ENCODE results near the gene IP6K3. TPM values are rescaled to one million over a fixed set of nuclear protein-coding genes. Genes with fewer than 3 reads are reported as not detected.

Gene IP6K3
- total RNA-seq, 1 donor: under 0.01 TPM

- no peak for TF ChIP-seq CTCF (IDR thresholded peaks at IDR 0.05; ENCODE audit: extremely low read depth, low read depth, low read length)
- H3K4me3 ChIP-seq (ENCODE audit: insufficient read depth, low read length): no peak overlapping the region
- H4K20me1 ChIP-seq (ENCODE audit: insufficient read depth, low read length): no peaks in the 10 kb centered on the region
- H3K4me1 ChIP-seq (ENCODE audit: insufficient read depth, low read length): peaks cover 8% of the 10 kb centered on the region
- no peak overlapping the region for H3K27ac ChIP-seq (ENCODE audit: low read depth, low read length)
- no peaks in the 10 kb centered on the region for H3K9me3 ChIP-seq (ENCODE audit: low read depth, low read length)
- H3K36me3 ChIP-seq (ENCODE audit: insufficient read depth, low read length): no peaks in the 10 kb centered on the region
- H3K27me3 ChIP-seq (ENCODE audit: insufficient read depth, low read length): peaks cover 10% of the 10 kb centered on the region
- H2AFZ ChIP-seq (ENCODE audit: low read length): no peak overlapping the region
- DNase-seq (ENCODE audit: insufficient read length, low spot score, missing footprints): no peak
- no peak overlapping the region for H3K4me2 ChIP-seq (ENCODE audit: insufficient read depth, low read length)
- H3K79me2 ChIP-seq (ENCODE audit: insufficient read depth, low read length): no peaks in the 10 kb centered on the region
Observed at GRCh38 chr6:33716379-33716778, 30.3 kb downstream of the IP6K3 start.

- Histone ChIP-seq H3K4me3 (ENCODE audit: insufficient read depth, low read length) (no peak overlapping the region), H3K27ac (ENCODE audit: low read depth, low read length) (no peak overlapping the region), H3K27me3 (ENCODE audit: insufficient read depth, low read length) (peaks cover 3% of the 10 kb centered on the region), H3K9me3 (ENCODE audit: low read depth, low read length) (no peaks in the 10 kb centered on the region), H3K79me2 (ENCODE audit: insufficient read depth, low read length) (peaks cover 17% of the 10 kb centered on the region), H2AFZ (ENCODE audit: low read length) (no peak overlapping the region), H4K20me1 (ENCODE audit: insufficient read depth, low read length) (peaks cover 4% of the 10 kb centered on the region), H3K4me1 (ENCODE audit: insufficient read depth, low read length) (peaks cover 24% of the 10 kb centered on the region), H3K36me3 (ENCODE audit: insufficient read depth, low read length) (peaks cover 3% of the 10 kb centered on the region), H3K4me2 (ENCODE audit: insufficient read depth, low read length) (no peak overlapping the region)
- no peak for DNase-seq (ENCODE audit: insufficient read length, low spot score, missing footprints)
- no peak for TF ChIP-seq CTCF (IDR thresholded peaks at IDR 0.05; ENCODE audit: extremely low read depth, low read depth, low read length)
Observed at GRCh38 chr6:33714385-33715040, 32.2 kb downstream of the IP6K3 start.

- H3K4me1 ChIP-seq (ENCODE audit: insufficient read depth, low read length): peaks cover 24% of the 10 kb centered on the region
- H3K27me3 ChIP-seq (ENCODE audit: insufficient read depth, low read length): no peaks in the 10 kb centered on the region
- H3K4me2 ChIP-seq (ENCODE audit: insufficient read depth, low read length): no peak overlapping the region
- TF ChIP-seq CTCF (IDR thresholded peaks at IDR 0.05; ENCODE audit: extremely low read depth, low read depth, low read length): no peak
- H3K27ac ChIP-seq (ENCODE audit: low read depth, low read length): no peak overlapping the region
- peaks cover 6% of the 10 kb centered on the region for H4K20me1 ChIP-seq (ENCODE audit: insufficient read depth, low read length)
- no peaks in the 10 kb centered on the region for H3K9me3 ChIP-seq (ENCODE audit: low read depth, low read length)
- DNase-seq (ENCODE audit: insufficient read length, low spot score, missing footprints): no peak
- H2AFZ ChIP-seq (ENCODE audit: low read length): no peak overlapping the region
- H3K36me3 ChIP-seq (ENCODE audit: insufficient read depth, low read length): peaks cover 10% of the 10 kb centered on the region
- H3K4me3 ChIP-seq (ENCODE audit: insufficient read depth, low read length): no peak overlapping the region
- peaks cover 25% of the 10 kb centered on the region for H3K79me2 ChIP-seq (ENCODE audit: insufficient read depth, low read length)
Observed at GRCh38 chr6:33713786-33714185, 32.9 kb downstream of the IP6K3 start.

GRCh38 chr6:33712914-33713313 is 33.8 kb downstream of the IP6K3 start:
- H2AFZ ChIP-seq (ENCODE audit: low read length): no peak overlapping the region
- no peaks in the 10 kb centered on the region for H3K9me3 ChIP-seq (ENCODE audit: low read depth, low read length)
- DNase-seq (ENCODE audit: insufficient read length, low spot score, missing footprints): no peak
- H3K27ac ChIP-seq (ENCODE audit: low read depth, low read length): no peak overlapping the region
- no peaks in the 10 kb centered on the region for H3K27me3 ChIP-seq (ENCODE audit: insufficient read depth, low read length)
- no peak overlapping the region for H3K4me2 ChIP-seq (ENCODE audit: insufficient read depth, low read length)
- H3K4me1 ChIP-seq (ENCODE audit: insufficient read depth, low read length): peaks cover 22% of the 10 kb centered on the region
- no peak overlapping the region for H3K4me3 ChIP-seq (ENCODE audit: insufficient read depth, low read length)
- peaks cover 18% of the 10 kb centered on the region for H3K36me3 ChIP-seq (ENCODE audit: insufficient read depth, low read length)
- H4K20me1 ChIP-seq (ENCODE audit: insufficient read depth, low read length): peaks cover 6% of the 10 kb centered on the region
- TF ChIP-seq CTCF (IDR thresholded peaks at IDR 0.05; ENCODE audit: extremely low read depth, low read depth, low read length): no peak
- peaks cover 31% of the 10 kb centered on the region for H3K79me2 ChIP-seq (ENCODE audit: insufficient read depth, low read length)

Measured in osteoblast (primary cell).